ENCODE measurements around the gene CHEK2. TPM values are rescaled to one million over a fixed set of nuclear protein-coding genes. Genes with fewer than 3 reads are reported as not detected.
"Not testable (repeated sequence)": the region's sequence is repeated elsewhere in the genome, so short reads cannot be mapped to it uniquely, and the experiment has no call there.

Gene CHEK2
- total and polyA plus RNA-seq, 10 of the 15 experiments (the other 5 are each of a cell fraction or from before 2014, with no cell fraction given), result 15.7 to 59.7 (median 22.7) TPM

DNA sequence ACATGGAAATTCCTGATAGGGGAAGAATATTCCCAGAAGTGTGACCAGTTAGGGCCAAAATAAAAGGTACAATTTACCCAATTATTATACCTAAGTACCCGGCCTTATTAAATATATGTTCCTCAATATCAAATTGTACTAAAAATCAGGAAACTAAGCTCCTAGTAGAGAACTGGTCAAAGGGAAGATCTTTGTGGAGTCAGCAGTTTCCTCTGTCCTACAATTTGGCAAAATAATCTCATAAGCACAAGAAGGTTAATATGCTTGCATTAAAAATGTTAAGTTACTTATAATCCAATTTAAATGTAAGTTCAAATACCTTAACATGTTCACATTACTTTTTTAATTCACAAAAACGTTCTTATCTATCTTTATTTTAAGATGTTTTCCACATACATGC, 72.2 kb downstream of the CHEK2 start:
- DNase-seq (ENCODE audit: low read depth, low spot score), result no peak
- Histone ChIP-seq H2AFZ (ENCODE audit: control insufficient read depth, low read depth, low read length) (no peak overlapping the region), H3K9me3 (replicated peaks; ENCODE audit: control insufficient read depth, insufficient read depth, low read length) (no peaks in the 10 kb centered on the region; the same call in 1 of the 3 replicates), H4K20me1 (ENCODE audit: control insufficient read depth, insufficient read depth) (no peaks in the 10 kb centered on the region), H3K79me2 (ENCODE audit: control insufficient read depth, insufficient read depth, low read length) (no peaks in the 10 kb centered on the region), H3K27ac (ENCODE audit: control insufficient read depth, insufficient read depth) (no peak overlapping the region), H3K9ac (ENCODE audit: control insufficient read depth, insufficient read depth, low read length) (no peak overlapping the region), H3K4me1 (ENCODE audit: control insufficient read depth, insufficient read depth, low read length) (peaks cover 3% of the 10 kb centered on the region; the same call in 1 of the 2 replicates), H3K4me3 (no peak overlapping the region), H3K4me2 (ENCODE audit: control insufficient read depth, insufficient read depth) (no peak overlapping the region), H3K27me3 (replicated peaks in 1 of 2; ENCODE audit: control insufficient read depth in 2 of 2, insufficient read depth in 2 of 2, low read length in 1 of 2) (peaks cover 0 to 3% of the 10 kb centered on the region in 2 experiments; a peak in 1 of 4 replicates), H3K36me3 (ENCODE audit: control insufficient read depth in 2 of 2, insufficient read depth in 2 of 2, low read length in 1 of 2) (no peaks in the 10 kb centered on the region)
- in situ Hi-C loops (cut with MboI), result no loop called here
- ChIA-PET POLR2A (no interaction called here), SMC1A (ENCODE audit: uncharacterized antibody, unreplicated experiment) (no interaction called here), CTCF (no interaction called here), RAD21 (ENCODE audit: unreplicated experiment) (no interaction called here)
- intact Hi-C loops (cut with micrococcal nuclease; ENCODE audit: unreplicated experiment), result no loop called here
- 15% methylated on average over 2 of the region's 2 CpGs for WGBS (ENCODE audit: insufficient coverage, insufficient replicate concordance, low lambda C conversion rate, missing lambda C conversion rate)
- no peak for FAIRE-seq
- no peak for TF ChIP-seq SREBF1 (IDR thresholded peaks at IDR 0.05; ENCODE audit: low read length)
- no peak for TF ChIP-seq RBBP5 (conservative IDR thresholded peaks at IDR 0.05)
- TF ChIP-seq SIX5 (IDR thresholded peaks at IDR 0.05; ENCODE audit: low read depth, low read length, severe bottlenecking), result no peak
- no peak for TF ChIP-seq POLR2AphosphoS2 (IDR thresholded peaks at IDR 0.05; ENCODE audit: low read depth, low read length)
- TF ChIP-seq ASH2L (IDR thresholded peaks at IDR 0.05; ENCODE audit: borderline replicate concordance, low read depth), result no peak
- TF ChIP-seq, protein P1, sequence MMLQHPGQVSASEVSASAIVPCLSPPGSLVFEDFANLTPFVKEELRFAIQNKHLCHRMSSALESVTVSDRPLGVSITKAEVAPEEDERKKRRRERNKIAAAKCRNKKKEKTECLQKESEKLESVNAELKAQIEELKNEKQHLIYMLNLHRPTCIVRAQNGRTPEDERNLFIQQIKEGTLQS (IDR thresholded peaks at IDR 0.05; ENCODE audit: borderline replicate concordance, extremely low read depth, low read depth, low read length), result no peak
- TF ChIP-seq MXI1 (IDR thresholded peaks at IDR 0.05; ENCODE audit: low read depth, low read length), result no peak
- no peak for ATAC-seq
- BruUV-seq (replicated peaks), result no TSS peak

- H3K4me3 ChIP-seq; ATAC-seq; BruUV-seq (replicated peaks); intact Hi-C loops (cut with micrococcal nuclease; ENCODE audit: unreplicated experiment); SMC1A ChIA-PET (ENCODE audit: uncharacterized antibody, unreplicated experiment); H3K79me2 ChIP-seq (ENCODE audit: control insufficient read depth, insufficient read depth, low read length); H3K27me3 ChIP-seq (replicated peaks in 1 of 2; ENCODE audit: control insufficient read depth in 2 of 2, insufficient read depth in 2 of 2, low read length in 1 of 2); RAD21 ChIA-PET (ENCODE audit: unreplicated experiment); FAIRE-seq; H3K4me2 ChIP-seq (ENCODE audit: control insufficient read depth, insufficient read depth); CTCF ChIA-PET; DNase-seq (ENCODE audit: low read depth, low spot score); H3K27ac ChIP-seq (ENCODE audit: control insufficient read depth, insufficient read depth); H3K36me3 ChIP-seq (ENCODE audit: control insufficient read depth in 2 of 2, insufficient read depth in 2 of 2, low read length in 1 of 2); H3K9me3 ChIP-seq (replicated peaks; ENCODE audit: control insufficient read depth, insufficient read depth, low read length); H3K4me1 ChIP-seq (ENCODE audit: control insufficient read depth, insufficient read depth, low read length); H3K9ac ChIP-seq (ENCODE audit: control insufficient read depth, insufficient read depth, low read length); H4K20me1 ChIP-seq (ENCODE audit: control insufficient read depth, insufficient read depth); H2AFZ ChIP-seq (ENCODE audit: control insufficient read depth, low read depth, low read length); in situ Hi-C loops (cut with MboI): not testable (repeated sequence)
- no CpG with 5 or more reads among the region's 13 CpGs for WGBS (ENCODE audit: insufficient coverage, insufficient replicate concordance, low lambda C conversion rate, missing lambda C conversion rate)
- POLR2A ChIA-PET, result interaction anchor here (0.6 kb wide), 1 partner anchor 397 kb away, joined by 6 read pairs; no protein-coding TSS in a partner anchor
These were observed 78.1 kb downstream of the CHEK2 start for GRCh38 chr22:28663569-28663942.

Measured in GM12878 (cell line).